Kasumi-1 (cell line): ENCODE measurements around the gene NLRC5.
"Not testable (repeated sequence)": the region's sequence is repeated elsewhere in the genome, so short reads cannot be mapped to it uniquely, and the experiment has no call there.

Source experiments
- DNase-seq, 2 experiments: peaks; one replicate each; lab custom pipeline; 2025; lab: John Stamatoyannopoulos, UW

NLRC5 gene

DNA sequence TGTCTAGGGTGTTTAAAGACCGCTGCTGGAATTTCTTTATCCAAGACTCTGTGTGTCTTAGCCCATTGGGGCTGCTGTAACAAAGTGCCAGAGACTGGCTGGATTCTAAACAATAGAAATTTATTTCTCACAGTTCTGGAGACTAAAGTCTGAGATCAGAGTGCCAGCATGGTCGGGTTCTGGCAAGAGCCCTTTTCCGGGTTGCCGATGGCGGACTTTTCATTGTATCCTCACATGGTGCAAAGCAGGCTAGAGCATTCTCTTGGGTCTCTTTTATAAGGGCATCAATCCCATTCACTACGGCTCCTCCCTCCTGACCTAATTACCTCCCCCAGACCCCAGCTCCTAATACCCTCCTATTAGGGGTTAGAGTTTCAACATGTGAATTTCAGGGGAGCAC, 9.5 kb downstream of the NLRC5 start:
- DNase-seq = no peak

DNA sequence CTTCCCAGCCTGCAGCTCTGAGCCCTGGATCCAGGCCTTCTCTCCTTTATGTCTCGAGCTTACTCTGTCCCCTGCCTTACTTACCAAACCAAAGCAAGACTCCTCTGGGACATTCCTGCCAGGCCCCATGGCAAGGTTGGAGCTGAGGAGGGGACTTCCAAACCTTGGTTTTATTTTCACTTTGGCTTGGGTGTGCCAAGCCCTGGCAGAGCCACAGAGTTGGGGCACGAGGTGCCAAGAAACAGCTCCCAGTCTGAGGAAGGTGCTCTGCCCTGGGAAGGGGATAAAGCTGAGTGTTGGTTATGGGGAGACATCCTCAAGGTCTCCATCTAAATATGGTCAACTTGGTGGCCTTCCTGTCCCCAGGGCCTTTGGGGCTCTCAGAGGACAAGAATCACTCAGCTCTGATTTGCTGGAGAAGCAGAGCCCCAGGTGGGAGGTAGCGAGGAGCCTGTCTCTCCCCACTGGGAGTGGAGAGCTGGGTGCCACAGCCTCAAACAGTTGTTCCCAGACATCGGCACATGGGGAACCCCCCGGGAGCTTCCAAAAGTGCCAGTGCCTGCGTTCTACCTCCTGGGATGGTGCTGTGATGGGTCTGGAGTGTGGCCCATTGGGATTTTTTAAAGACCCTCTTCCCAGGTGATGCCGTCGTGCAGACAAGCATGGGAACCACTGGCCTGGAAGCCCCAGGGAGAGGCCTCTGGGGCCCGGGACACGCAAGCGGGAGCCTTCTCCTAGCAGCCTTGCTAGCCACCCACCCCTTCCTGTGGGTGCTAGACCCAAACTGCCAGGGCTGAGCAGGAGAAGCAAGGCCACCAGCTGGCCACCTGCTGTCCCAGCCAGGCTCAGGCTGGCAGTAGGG, 10.3 kb downstream of the NLRC5 start:
- no peak for DNase-seq

DNA sequence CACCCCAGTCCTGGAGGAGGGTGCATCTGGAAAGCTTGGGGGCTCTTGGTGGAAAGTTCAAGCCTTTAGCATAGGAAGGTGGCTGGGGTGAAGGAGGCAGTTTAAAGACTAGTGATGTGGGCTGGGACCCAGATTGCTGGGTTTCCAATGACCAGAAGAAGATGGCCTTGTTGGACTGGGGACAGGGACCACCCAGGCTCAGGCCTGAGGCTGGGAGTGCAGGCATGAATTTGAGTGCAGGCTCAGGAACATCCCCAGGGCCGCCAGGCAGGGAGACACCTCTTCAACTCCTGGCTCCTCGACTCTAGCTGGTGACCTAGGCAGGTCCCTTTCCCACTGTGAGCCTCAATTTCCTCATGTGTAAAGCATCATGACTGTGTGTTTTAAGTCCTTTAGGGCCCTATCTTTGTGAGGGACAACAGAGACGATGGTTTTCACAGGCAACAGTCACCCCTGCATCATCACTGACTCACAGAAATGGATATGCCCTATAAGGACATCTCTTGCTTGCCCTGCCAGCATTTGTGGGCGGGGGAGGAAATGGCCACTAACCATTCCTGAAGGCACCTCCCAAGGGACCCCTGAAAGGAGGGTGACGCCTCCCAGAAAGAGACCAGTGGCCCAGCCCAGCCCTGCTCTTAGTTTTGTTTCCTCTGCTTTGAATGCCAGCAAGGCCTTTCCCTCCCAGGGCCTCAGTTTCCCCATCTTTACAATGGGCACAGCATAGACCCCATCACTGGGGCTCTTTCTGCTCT, 11.1 kb downstream of the NLRC5 start:
- no peak for DNase-seq

DNA sequence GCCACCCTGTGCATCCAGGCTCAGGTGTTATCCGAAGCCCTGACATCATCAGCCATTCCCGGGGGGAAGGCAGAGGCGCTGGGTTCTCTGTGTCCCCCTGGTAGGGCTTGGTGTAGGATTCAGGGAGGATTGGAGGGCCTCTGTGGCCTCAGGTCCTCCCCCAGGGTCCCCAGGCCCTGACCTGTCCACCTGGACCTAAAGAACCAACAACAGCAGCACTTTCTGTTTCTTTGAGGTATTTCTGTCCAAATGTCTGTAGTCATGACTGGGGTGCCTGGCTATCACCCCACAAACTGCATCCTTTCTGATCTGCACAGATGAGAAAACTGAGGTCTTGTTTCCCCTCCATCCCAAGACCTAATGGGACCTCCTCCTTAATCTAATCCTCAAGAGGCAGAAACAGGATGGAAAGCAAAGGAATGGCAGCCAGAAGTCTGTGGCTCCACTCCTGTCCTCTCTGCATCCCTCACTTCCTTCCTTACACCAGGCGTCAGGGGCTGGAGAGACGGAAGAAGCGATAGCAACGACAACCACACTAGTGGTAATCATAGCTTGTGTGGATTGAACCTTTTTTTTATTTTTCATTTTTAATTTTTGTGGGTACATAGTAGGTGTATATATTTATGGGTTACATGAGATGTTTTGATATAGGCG, 11.8 kb downstream of the NLRC5 start:
- DNase-seq = no peak

DNA sequence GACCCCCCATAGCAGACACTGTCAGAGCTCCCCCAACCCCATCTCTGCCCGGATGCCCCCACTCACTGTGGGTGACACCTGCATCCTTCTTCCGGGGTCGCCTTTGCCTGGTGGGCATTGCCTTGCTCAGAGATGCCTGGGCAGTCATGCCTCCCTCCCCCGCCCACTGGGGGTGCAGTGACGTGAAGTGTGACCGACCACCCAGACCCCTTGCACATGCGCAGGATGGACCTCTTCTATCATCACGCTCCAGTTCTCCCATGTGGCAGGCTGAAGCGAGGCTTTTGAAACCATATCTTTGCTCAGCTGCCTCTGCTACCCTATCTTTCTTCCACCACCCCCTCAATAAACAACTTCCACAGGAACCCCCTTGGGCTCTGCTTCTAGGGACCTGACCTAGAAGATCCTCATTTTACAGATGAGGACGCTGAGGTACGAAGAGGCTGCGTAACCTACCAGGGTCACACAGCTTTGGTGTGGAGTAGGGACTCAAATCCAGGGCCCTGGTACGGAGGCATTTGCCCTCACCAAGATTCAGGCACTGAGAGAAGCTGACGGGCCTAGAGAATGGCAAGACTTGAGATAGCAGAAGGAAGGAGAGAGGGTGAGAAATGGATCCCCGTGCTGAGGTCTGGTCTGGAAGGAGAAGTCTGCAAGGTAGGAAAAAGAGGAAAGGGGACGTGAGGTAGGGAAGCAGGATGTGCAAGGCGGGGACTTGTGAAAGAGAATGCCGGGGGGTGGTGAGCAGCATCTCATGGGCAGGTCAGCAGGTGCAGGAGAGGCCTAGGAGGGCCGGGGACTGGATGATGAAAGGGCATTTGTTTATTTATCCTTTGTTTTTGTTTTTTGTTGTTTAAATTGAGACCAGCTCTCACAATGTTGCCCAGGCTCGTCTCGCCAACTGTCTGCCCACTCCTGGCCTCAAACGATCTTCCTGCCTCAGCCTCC, 14.4 kb downstream of the NLRC5 start:
- DNase-seq = no peak

DNA sequence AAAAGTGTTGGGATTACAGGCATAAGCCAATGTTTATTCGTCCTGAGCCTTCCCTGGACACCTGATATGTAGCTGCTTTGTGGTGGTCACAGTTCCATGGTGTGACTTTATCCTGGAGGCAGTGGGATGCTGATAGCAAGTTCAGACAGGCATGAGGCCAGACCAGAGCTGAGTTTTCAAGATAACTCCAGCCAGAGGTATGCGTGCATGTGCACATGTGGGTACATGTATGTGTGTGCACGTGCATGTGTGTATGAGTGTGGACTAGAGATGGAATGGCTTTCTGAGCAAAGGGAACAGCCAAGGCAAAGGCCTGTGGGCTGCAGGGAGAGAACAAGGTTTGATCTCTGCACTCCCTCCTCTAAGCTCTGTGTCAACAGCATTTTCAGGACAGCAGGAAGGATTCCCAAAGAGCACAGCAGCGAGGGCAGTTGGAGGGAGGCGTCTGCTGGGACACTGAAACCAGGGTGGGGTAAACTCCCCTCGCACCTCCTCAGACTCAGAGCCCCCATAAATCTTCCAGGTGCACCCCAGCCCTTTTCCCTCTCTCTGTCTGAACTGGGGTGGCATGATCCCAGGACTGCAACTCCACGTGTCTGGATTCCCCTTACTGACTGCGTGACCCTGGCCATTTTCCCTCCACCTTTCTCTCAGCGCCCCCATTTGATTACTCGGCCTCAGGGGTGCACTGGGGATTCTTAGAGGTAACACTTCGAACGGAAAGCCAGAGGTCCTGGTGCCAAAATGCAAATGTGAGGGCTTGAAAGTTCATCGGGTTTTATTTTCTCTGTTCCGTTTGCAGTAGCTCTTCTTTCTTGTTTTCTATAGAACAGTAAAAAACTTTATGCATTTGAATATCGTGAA, 15.3 kb downstream of the NLRC5 start:
- no peak for DNase-seq

DNA sequence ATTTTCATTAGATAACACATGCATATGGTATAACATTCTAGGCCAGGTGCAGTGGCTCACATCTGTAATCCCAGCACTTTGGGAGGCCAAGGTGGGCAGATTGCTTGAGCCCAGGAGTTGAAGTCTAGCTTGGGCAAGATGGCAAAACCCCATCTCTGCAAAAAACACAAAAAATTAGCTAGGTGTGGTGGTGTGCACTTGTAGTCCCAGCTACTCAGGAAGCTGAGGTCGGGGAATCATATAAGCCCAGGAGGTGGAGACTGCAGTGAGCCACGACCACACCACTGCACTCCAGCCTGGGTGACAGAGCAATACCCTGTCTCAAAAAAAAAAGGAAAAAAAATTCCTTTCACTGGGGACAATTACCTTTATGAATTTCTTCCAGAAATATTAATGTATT, 16.2 kb downstream of the NLRC5 start:
- DNase-seq = not testable (repeated sequence)

DNA sequence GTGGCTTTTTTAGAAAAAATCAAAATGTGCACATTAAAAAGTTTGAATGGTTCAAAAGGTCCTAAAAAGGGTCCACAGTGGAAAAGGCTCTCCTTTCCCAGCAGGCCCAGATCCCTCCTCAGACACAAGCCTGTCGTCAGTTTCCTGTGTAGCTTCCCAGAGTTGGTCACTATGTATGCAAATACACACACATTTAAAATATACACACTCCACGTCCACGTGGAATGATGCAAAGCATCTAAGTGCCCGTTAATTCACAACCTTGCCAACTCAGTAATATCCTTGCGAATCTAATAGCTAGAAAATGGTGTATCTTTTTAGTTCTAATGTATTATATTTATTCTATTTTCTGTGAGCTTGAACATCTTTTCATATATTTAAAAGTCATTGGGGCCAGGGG, 17.7 kb downstream of the NLRC5 start:
- no peak for DNase-seq

DNA sequence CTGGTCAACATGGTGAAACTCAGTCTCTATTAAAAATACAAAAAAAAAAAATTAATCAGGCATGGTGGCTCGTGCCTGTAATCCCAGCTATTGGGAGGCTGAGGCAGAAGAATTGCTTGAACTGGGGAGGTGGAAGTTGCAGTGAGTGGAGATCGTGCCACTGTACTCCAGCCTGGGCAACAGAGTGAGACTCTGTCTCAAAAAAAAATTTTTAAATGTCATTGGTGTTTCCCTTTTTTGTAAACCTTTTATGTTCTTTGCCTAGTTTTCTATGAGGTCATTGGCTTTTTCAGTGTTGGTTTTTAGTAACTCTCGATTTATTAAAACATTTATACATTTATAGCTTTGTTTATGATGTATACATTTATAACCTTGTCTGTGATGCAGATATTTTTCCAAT, 18.2 kb downstream of the NLRC5 start:
- DNase-seq = no peak

DNA sequence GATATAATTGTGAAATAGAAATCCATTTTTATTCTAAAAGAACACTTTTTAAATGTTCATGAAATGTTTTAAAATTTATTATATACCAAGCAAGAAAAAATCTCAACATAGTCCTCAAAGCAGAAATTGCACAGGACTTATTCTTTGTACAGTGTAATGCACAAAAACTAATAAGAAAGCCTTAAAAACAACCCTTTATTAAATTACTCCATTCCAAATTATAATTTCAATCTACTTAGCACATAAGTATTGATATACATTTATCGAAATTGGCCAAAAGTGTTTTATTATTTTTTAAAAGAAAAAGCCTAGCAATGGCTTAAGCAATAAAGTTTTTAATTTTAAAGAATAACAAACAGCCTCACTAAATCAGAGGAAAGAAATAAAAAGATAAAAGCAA, 19.1 kb downstream of the NLRC5 start:
- no peak for DNase-seq

DNA sequence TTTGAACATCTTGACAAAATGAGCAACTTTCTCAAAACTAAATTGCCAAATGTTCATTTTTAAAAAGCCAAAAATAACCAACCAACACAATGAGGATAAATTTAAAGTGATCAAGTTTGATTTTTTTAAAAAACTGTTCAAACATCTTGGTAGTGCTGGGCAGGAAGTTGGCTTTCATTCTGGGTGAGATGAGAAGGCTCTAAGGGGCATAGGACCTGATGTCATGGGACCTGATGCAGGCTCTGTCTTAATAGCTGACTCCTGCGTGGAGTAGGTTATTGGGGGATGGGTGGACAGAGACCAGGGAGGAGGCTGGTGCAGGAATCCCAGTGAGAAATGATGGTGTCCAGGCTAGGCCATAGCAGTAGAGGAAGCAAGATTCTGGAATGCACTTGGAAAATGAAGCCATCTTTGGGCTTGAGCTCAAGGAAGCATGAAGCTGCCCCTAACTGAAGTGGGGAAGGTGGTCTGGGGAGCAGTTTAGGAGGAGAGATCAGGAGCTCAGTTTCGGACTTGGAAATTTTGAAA, 20.4 kb downstream of the NLRC5 start:
- DNase-seq = no peak

DNA sequence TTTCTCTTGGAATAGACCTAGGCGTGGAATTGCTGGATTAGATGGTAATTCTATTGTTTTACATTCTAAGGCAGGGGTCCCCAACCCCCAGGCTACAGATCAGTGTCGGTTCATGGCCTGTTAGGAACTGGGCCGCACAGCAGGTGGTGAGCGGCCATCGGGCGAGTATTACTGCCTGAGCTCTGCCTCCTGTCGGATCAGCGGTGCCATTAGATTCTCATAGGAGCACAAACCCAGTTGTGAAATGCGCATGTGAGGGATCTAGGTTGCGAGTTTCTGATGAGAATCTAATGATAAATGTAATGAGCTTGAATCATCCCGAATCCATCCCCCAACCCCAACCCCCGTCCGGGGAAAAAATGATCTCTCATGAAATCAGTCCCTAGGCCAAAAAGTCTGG, 23.0 kb downstream of the NLRC5 start:
- DNase-seq = no peak

DNA sequence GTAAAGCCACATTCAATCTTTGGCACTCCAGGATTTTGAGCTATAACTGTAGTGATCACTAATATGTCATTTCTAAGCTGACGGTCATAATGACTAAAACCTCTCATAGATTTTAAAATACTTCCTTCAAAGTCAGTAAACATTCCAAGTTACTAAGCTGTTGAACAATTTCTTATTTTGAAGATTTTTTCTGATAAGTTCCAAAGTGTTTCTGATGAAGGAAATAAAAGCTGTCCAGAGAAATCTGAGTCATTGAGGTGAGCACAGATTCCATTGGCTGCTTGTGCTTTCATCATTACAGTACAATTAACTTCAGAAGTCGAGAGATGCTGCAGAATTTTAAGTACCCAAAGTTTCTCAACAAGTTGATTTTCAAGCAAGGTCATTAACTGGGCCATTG, 23.9 kb downstream of the NLRC5 start:
- DNase-seq = no peak

DNA sequence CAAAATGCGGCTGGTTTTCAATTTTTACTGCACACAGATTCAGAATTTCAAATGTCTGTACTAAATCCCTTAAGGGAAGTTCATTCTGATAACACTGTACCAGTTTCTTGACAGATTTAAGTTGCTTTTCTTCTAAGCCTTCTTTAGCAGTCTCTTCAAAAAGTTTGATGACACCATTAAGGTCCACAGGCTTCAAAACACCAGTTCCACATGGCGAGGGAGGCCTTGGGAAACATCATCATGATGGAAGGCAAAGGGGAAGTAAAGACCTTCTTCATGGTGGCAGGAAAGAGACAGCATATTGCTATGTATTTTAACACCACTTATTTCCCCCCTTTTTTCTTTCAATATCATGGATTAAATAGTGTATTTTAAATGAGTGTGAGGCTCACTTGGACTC, 24.5 kb downstream of the NLRC5 start:
- DNase-seq = no peak

DNA sequence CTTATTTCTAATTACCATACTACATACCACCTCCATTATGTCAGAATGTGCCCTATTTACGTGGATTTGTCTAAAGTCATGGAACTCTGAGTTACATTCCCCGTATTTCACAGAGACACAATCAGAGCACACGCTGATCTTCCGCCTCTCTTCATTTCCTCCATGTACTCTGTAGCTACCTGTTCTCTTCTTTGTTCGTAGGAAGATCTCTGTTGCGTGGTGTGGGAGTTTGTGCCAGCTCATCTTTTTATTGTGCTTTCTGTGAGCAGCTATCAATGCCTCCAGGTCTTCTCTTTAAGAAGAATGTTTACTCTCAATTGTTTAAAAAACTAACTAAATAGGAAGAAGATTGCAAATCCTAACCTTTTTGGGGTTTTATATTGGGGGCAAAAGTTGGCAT, 26.9 kb downstream of the NLRC5 start:
- no peak for DNase-seq

DNA sequence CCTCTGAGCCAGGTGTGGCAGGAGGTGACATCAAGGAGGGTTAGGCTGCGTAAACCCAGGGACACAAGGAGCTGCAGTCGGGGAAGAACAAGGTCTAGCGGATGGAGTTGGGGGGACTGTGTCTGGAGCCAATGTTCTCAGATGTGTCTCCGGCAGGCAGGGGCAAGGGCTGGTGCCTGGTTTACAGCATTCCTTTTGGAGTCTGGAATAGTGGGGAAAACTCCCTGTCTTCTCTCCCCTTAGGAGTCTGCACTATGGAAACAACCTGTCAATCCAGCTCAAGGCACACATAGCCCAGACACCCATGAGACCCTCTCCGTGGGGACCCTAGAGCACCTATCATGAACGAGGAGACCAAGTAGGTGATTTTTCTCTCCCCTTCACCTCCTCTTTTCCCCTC, 27.5 kb downstream of the NLRC5 start:
- no peak for DNase-seq

DNA sequence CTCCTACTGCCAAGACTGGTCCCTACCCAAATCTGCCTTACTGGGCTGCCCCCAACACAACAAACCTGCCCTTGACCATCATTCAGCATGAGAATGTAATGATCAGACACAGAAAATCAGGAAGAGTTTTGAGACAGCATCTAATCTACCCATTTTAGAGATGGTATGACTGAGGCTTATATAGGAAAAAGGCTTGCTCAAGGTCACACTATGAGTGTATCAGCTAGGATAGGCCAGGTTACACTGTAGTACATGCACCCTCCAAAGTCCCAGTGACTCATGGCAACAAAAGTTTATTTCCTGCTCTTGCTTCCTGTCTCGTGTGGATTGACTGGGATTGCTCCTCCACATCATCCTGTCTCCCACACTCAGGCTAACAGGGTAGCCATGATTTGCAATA, 27.9 kb downstream of the NLRC5 start:
- no peak for DNase-seq

DNA sequence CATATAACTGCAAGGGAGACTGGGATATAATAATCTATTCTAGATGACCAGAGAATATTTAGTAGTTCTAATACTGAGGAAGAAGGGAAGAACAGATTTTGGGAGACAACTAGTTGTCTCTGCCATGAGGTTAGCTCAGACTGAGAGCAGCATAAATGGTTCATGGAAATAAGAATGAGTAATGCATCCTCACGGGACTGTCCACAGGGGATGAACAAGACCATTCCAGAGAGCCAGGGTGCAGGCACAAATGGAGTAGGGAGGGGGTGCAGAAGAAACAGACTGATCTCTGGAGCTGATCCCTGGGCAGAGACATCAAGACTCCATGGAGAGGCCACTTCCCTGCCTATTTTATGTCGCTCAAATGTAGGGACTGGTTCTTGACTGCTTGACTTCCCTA, 30.4 kb downstream of the NLRC5 start:
- no peak for DNase-seq

DNA sequence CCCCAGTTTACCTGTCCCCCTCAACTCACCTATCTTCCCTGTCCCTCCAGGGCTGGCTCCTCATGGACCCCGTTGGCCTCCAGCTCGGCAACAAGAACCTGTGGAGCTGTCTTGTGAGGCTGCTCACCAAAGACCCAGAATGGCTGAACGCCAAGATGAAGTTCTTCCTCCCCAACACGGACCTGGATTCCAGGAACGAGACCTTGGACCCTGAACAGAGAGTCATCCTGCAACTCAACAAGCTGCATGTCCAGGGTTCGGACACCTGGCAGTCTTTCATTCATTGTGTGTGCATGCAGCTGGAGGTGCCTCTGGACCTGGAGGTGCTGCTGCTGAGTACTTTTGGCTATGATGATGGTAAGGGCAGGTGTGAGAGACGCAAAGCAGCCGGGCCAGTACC, 31.3 kb downstream of the NLRC5 start:
- DNase-seq = no peak

DNA sequence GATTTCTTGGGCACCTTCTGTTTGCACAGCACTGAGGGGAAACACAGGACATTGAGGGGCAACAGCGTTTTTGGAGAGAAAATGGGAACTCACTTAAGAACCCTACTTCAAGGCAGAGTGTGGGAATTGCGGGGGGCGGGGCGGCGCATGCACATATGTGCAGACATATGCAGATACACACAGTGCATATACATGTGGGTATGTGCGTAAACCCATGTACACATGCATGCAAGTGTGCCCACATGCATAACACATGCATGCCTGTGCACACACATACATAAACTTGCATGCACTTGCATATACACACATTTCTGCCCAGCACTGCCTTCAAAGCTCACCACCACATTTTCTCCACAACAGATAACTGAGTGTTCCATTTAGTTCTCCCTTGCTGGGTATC, 32.4 kb downstream of the NLRC5 start:
- DNase-seq = no peak

DNA sequence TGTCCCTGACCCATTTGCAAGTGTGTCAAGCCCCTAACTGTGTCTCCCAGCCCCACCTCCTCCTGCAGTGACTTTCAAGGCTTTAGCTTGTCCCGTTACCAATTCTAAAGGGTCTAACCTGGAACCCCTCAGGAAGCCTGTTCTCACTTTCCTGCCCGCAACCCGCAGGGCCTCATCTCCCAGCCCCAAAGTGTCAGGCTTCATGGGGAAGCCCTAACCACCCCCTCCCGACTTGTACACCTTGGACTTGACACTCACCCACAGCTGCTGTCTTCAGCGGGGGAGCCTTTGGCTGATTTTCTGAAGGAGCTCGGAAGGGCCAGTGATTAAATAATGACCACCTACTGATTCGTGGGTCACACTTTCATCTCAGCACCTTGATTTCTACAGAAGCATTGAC, 33.1 kb downstream of the NLRC5 start:
- no peak for DNase-seq
